Stimulated activated naive CD8-positive, alpha-beta T cell treated with anti-CD3 and anti-CD28 coated beads, Interleukin-15, Interleukin-2, amounts not matched to agents 100 U/mL and 50 U/mL, for 24 hours (primary cell): ENCODE measurements around the gene LBH.

Experiments used
- ATAC-seq: fragments of 150-1000 bp; cut with Tn5 transposase; one replicate; pipeline ENCODE4 v1.10.0; 2021
- DNase-seq: peaks from one replicate; pipeline ENCODE4 v3.0.0; 2021

The LBH gene

GRCh38 chr2:30308280-30308679, 76.9 kb downstream of the LBH start:
- ATAC-seq (no peak), DNase-seq (no peak)
